T47D (cell line): ENCODE measurements around the gene LTO1.

Experiments
- DNase-seq, 2 experiments: peaks; one replicate each; pipeline versions ENCODE4 v3.0.0 to v3.0.0-alpha.2; 2011 to 2012; ENCODE audit warnings: low read depth in 1 of 2, low spot score in 1 of 2
- JUND ChIP-seq: IDR thresholded peaks from 2 replicates; pipeline ENCODE4 v1.6.1; 2012; ENCODE audit warnings: low read depth
- in situ Hi-C: cut with HindIII; loops from 2 replicates; pipeline ENCODE4 v1.10.0; 2016; ENCODE audit warnings: low sequenced_read_pairs, low pct_unique_long_range_greater_than_20kb

The LTO1 gene

GRCh38 chr11:69705901-69706787 is 31.0 kb upstream of the LTO1 start:
- DNase-seq: no peak
- in situ Hi-C loops: no loop called here
- no peak for TF ChIP-seq JUND

GRCh38 chr11:69705351-69705811 is 30.2 kb upstream of the LTO1 start:
- no peak for TF ChIP-seq JUND
- no peak for DNase-seq
- in situ Hi-C loops: no loop called here

DNA sequence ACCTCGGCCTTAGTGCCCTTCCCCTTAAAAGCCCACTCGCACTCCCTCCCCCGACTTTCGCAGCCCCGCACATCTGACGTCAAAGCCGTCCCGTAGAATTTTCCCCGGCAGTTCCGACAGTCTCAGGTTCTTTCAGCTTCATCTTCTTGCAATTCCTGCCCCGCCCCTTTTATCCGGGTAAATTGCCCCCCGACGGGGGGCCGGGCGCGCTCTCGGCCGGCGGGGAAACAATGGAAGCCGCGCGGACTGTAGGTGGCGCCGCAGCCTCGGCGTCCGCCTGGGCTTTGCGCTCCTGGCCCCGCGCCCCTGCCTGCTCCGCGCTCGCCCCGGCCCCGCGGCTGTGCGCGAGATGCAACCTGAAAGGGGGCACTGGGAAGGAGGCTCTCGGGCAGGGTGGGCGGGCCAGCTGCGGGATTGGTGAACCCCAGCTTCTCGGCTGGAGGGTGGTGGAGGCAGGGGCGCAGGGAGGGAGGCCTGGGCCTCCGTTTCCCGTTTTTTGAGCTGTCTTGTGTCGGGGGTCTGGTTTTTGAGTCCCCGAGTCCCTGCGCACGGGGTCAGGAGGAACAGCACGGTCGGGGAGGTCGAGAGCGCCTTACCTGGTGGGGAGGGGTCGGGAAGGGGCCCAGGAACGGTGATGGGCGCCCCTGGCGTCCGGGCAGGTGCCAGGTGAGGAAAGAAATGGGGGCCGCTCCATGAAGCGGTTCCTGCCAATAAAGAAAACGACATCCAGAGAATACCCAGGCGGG is 29.5 kb upstream of the LTO1 start:
- in situ Hi-C loops: no loop called here
- TF ChIP-seq JUND: no peak
- no peak for DNase-seq

DNA sequence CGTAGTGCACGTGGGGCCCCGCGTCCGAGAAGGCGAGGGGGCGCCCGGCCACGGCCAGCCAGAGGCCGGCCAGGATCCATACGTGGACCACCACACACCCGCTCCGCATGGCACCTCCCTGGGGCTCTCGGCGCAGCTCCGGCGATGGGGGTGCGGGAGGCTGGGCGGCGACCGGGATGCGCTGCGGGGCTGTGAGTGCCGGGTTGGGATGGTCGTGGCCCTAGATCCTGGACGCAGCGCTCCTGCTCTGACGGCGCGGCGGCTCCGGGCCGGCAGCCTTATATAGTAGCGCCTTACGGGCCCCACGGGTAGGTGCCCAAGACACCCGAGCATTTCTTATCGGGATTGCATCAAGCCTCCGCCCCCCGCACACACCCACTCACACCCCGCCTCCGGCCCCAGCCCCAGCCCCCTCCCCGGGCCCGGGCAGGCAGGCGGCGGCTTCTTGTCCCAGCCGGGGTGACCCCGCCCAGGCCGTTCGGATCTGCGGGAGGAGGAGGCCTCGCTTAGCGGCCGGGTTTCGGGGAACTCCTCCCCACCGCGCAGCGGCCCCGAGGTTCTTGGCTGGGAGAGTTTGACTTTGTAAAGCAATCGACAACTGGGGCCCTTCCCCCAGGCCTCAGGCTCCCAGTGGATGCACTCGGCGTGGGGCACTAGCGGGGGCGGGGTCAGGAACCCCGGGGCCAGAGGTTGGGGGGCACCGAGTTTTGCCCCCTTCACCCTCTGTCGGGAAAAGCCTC is 28.8 kb upstream of the LTO1 start, which contains the start of gene FGF19:
Gene FGF19 (minus strand): TSS at position 255 of the 740 bp plus-strand sequence. CDS start 146 bp downstream, at position 109.
- TF ChIP-seq JUND: no peak
- in situ Hi-C loops: no loop called here
- no peak for DNase-seq

DNA sequence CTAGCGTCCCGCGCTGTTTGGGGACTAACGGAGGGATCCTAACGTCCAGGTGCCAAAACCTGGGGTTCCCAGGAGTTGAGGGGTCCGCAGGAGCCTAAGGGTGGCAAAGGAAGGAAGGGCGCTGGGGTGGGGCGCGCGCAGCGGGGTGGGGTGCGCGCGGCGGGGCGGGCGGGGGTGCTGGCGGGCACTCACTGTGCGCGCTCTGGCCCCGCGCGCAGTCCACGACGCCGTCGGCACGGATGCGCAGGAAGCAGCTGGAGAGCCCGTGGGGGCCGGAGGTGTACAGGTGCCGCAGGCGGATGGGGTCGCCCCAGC is 28.3 kb upstream of the LTO1 start:
- in situ Hi-C loops: no loop called here
- TF ChIP-seq JUND: no peak
- DNase-seq: no peak

- in situ Hi-C loops: no loop called here
- TF ChIP-seq JUND: no peak
- DNase-seq: no peak
Observed at GRCh38 chr11:69702769-69703452, 27.8 kb upstream of the LTO1 start.

- TF ChIP-seq JUND: no peak
- DNase-seq: no peak
- in situ Hi-C loops: no loop called here
Observed at GRCh38 chr11:69702239-69702691, 27.1 kb upstream of the LTO1 start.

GRCh38 chr11:69700278-69701140 is 25.4 kb upstream of the LTO1 start:
- no peak for DNase-seq
- in situ Hi-C loops: no loop called here
- TF ChIP-seq JUND: no peak

DNA sequence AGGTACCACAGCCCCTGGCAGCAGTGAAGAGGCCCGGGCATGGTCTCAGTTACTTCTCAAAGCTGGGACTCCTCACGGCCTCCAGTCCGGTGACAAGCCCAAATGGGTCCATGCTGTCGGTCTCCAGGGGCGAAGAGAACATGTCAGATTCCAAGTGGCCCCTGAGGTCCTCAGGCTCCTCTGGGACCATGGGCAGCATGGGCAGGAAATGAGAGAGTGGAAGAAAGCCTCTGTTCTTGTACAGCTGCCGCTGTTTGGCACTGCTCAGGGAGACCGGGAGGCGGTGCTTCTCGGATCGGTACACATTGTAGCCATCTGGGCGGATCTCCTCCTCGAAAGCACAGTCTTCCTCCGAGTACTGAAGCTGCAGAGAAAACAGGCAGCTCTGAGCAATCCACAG is 24.1 kb upstream of the LTO1 start:
- TF ChIP-seq JUND: no peak
- DNase-seq: no peak
- in situ Hi-C loops: no loop called here

- in situ Hi-C loops: no loop called here
- TF ChIP-seq JUND: no peak
- DNase-seq: no peak
Observed at GRCh38 chr11:69698362-69698761, 23.2 kb upstream of the LTO1 start.

- TF ChIP-seq JUND: no peak
- DNase-seq: no peak
- in situ Hi-C loops: no loop called here
Observed at GRCh38 chr11:69697861-69698260, 22.7 kb upstream of the LTO1 start.
